Spleen (tissue), 11 donors: ENCODE measurements around the gene CYB5A. TPM values are rescaled to one million over a fixed set of nuclear protein-coding genes. Genes with fewer than 3 reads are reported as not detected.

Experiments used
- DNase-seq: peaks from one replicate; pipeline ENCODE4 v3.0.0-alpha.2; 2020
- H3K27ac ChIP-seq, 8 donors: fragments of 200-600 bp; sonication (generic) in 7 of 8; 1 replicate in 4 of 8; 2 replicates in 4 of 8; pipeline versions ENCODE4 v1.5.0 to v1.8.0; 2016 to 2021; ENCODE audit warnings: inconsistent platforms in 4 of 8, mild to moderate bottlenecking in 4 of 8, moderate library complexity in 1 of 8
- H3K27me3 ChIP-seq, 7 donors: fragments of 200-600 bp; sonication (generic) in 6 of 7; replicated peaks in 1 of 7; 1 replicate in 4 of 7; 2 replicates in 3 of 7; pipeline versions ENCODE4 v1.5.0 to v1.8.0; 2016 to 2021; ENCODE audit warnings: inconsistent platforms in 3 of 7, mild to moderate bottlenecking in 1 of 7
- H3K36me3 ChIP-seq, 6 donors: fragments of 200-600 bp; sonication (generic) in 5 of 6; 1 replicate in 4 of 6; 2 replicates in 2 of 6; pipeline versions ENCODE4 v1.5.0 to v1.8.0; 2016 to 2021; ENCODE audit warnings: inconsistent platforms in 2 of 6
- H3K4me1 ChIP-seq, 6 donors: fragments of 200-600 bp; sonication (generic) in 5 of 6; 1 replicate in 3 of 6; 2 replicates in 3 of 6; pipeline versions ENCODE4 v1.5.0 to v1.8.0; 2016 to 2021; ENCODE audit warnings: inconsistent platforms in 3 of 6
- H3K4me3 ChIP-seq, 8 donors: fragments of 200-600 bp; sonication (generic) in 7 of 8; 1 replicate in 4 of 8; 2 replicates in 4 of 8; pipeline versions ENCODE4 v1.5.0 to v1.8.0; 2016 to 2021; ENCODE audit warnings: inconsistent platforms in 4 of 8, mild to moderate bottlenecking in 4 of 8, moderate library complexity in 2 of 8
- H3K9me3 ChIP-seq, 8 donors: fragments of 200-600 bp; sonication (generic) in 7 of 8; 1 replicate in 4 of 8; 2 replicates in 4 of 8; pipeline versions ENCODE4 v1.5.0 to v1.8.0; 2016 to 2021; ENCODE audit warnings: inconsistent platforms in 4 of 8
- POLR2A ChIP-seq, 3 donors: fragments of 450-650 bp; IDR thresholded peaks; one replicate each; pipeline ENCODE4 v1.5.1; 2017; ENCODE audit warnings: antibody characterized with exemption in 3 of 3, mild to moderate bottlenecking in 1 of 3
- POLR2AphosphoS5 ChIP-seq, 3 donors: sonication (generic); formaldehyde crosslinking; IDR thresholded peaks; one replicate each; pipeline ENCODE4 v1.5.1; 2017; ENCODE audit warnings: antibody characterized with exemption in 3 of 3
- WGBS, 5 donors: extraction: QIAGEN DNeasy Blood & Tissue Kit in 3 of 5; methylation state at CpG; one replicate each; pipeline versions ENCODE4 v1.1.5 to v1.1.7; 2013 to 2018; 5-methylcytosine and 5-hydroxymethylcytosine counted together
- intact Hi-C: fragments of 100-400 bp; cut with DNase I; formaldehyde crosslinking; loops from one replicate; pipeline ENCODE4 v1.15.0; 2023; ENCODE audit warnings: low total_unique reads
- polyA plus RNA-seq, 3 donors: library from polyadenylated mRNA; stranded (reverse); fragments of 200-250 nt; gene quantifications; one replicate each; pipeline ENCODE4 v1.2.1, GENCODE V29; 2013
- total RNA-seq, 7 donors: library from RNA; depleted of rRNA in 3 of 7; stranded (reverse); fragments of >200 nt in 3 of 7; fragmentation: NEBNext Ultra II Directional in 4 of 7; extraction: Animal tissue kit (Norgen Biotek cat#: 25700) in 4 of 7; gene quantifications; one replicate each; pipeline versions ENCODE4 v1.1.0 to v1.2.1, GENCODE V29; 2016 to 2021
- TF ChIP-seq, protein P1 (sequence below), 11 experiments: fragments of 200-600 bp in 7 of 11; fragments of 450-650 bp in 4 of 11; sonication (generic) in 4 of 11; IDR thresholded peaks in 8 of 11; conservative IDR thresholded peaks in 3 of 11; 1 replicate in 7 of 11; 2 replicates in 4 of 11; pipeline versions ENCODE4 v1.4.0 to v1.8.0; 2016 to 2021; ENCODE audit warnings: antibody characterized with exemption in 11 of 11, inconsistent platforms in 4 of 11, mild to moderate bottlenecking in 1 of 11
- donor health status: healthy with polysubstance abuse.
- donor health status: DM: no; HTN: no; CAD: no; lungs with moderate emphysema.
- donor health status: DM: no; HTN: no; CAD: no.
- donor health status: Bipolar disorder and iron deficiency.
- donor health status: healthy.
- donor health status: DM: no; HTN: no; CAD: no.
- donor health status: DM: yes; HTN: yes; CAD: no.

Gene CYB5A
- total and polyA plus RNA-seq, 10 donors: 54.6 to 137 (median 111) TPM

DNA sequence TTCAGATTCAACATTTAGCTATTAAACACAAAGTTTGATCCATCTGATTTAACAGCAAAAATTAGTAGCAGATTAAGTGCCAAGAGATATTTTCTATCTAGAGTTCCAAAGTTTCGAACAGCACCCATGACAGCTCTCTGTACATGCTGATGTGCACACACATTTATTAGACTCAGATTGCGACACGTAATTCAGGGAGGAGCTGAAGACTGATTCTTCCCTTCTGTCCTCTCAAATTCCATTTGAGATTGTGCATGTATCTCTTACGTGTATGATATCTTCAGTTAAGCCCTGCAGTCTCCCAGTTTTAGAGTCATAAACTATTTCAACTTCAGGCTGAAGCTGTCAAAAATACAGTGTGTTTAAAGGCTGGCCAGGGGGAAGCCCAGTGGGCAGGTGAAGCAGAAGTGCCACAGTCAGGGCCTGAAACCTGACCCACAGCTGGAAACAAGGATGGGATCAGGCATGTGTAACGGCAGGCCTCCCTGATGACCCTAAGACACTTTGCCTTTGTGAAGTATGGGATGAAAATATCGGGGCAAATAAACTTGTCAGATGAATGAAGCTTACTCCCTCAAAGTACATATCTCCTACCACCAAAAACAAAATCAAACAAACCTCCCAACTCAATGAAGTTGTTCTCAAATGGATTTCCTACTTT is 30.6 kb downstream of the CYB5A start:
- intact Hi-C loops: no loop called here
- WGBS, 5 donors: 91 to 96% (median 92%) methylated on average over 6 of the region's 6 CpGs
- no peaks in the 10 kb centered on the region for H3K9me3 ChIP-seq
- DNase-seq: no peak
- TF ChIP-seq POLR2AphosphoS5 (IDR thresholded peaks at IDR 0.05) (no peak), POLR2A (IDR thresholded peaks at IDR 0.05) (no peak)
- TF ChIP-seq, protein P1, sequence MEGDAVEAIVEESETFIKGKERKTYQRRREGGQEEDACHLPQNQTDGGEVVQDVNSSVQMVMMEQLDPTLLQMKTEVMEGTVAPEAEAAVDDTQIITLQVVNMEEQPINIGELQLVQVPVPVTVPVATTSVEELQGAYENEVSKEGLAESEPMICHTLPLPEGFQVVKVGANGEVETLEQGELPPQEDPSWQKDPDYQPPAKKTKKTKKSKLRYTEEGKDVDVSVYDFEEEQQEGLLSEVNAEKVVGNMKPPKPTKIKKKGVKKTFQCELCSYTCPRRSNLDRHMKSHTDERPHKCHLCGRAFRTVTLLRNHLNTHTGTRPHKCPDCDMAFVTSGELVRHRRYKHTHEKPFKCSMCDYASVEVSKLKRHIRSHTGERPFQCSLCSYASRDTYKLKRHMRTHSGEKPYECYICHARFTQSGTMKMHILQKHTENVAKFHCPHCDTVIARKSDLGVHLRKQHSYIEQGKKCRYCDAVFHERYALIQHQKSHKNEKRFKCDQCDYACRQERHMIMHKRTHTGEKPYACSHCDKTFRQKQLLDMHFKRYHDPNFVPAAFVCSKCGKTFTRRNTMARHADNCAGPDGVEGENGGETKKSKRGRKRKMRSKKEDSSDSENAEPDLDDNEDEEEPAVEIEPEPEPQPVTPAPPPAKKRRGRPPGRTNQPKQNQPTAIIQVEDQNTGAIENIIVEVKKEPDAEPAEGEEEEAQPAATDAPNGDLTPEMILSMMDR (IDR thresholded peaks at IDR 0.05 in 8 of 11, conservative IDR thresholded peaks at IDR 0.05 in 3 of 11): no peak
- no peak overlapping the region for H3K27ac ChIP-seq
- H3K4me3 ChIP-seq: no peak overlapping the region
- H3K4me1 ChIP-seq: peaks cover 0 to 6% (median 0%) of the 10 kb centered on the region in 6 donors
- H3K27me3 ChIP-seq: no peaks in the 10 kb centered on the region
- peaks cover 3 to 70% (median 15%) of the 10 kb centered on the region in 6 donors for H3K36me3 ChIP-seq

DNA sequence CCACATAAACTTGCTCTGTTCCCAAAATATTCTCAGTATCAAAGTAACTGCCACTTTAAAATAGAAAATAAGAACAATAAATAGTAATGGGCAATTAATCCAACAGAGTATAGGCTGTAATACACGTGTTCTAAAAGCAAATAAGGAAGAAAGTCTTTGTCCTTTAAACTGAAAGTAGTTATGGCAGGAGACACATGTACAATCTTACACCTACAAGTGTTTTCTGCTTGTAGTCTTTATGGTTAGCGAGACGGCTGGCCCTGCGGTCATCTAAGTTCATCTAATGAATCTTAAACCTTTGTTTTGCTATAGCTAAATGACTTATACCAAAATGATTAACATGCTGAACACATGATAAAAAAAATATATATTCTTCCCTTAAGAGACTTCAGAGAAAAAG is 32.4 kb downstream of the CYB5A start:
- no peak overlapping the region for H3K4me3 ChIP-seq
- TF ChIP-seq, protein P1 (IDR thresholded peaks at IDR 0.05 in 8 of 11, conservative IDR thresholded peaks at IDR 0.05 in 3 of 11): no peak
- TF ChIP-seq POLR2A (IDR thresholded peaks at IDR 0.05) (no peak), POLR2AphosphoS5 (IDR thresholded peaks at IDR 0.05) (no peak)
- H3K27ac ChIP-seq: no peak overlapping the region
- H3K27me3 ChIP-seq: no peaks in the 10 kb centered on the region
- 89 to 94% (median 92%) methylated on average over 4 of the region's 4 CpGs for WGBS, 5 donors
- no peak for DNase-seq
- H3K4me1 ChIP-seq: peaks cover 0 to 15% (median 8%) of the 10 kb centered on the region in 6 donors
- intact Hi-C loops: no loop called here
- H3K36me3 ChIP-seq: peaks cover 3 to 63% (median 15%) of the 10 kb centered on the region in 6 donors
- H3K9me3 ChIP-seq: no peaks in the 10 kb centered on the region

DNA sequence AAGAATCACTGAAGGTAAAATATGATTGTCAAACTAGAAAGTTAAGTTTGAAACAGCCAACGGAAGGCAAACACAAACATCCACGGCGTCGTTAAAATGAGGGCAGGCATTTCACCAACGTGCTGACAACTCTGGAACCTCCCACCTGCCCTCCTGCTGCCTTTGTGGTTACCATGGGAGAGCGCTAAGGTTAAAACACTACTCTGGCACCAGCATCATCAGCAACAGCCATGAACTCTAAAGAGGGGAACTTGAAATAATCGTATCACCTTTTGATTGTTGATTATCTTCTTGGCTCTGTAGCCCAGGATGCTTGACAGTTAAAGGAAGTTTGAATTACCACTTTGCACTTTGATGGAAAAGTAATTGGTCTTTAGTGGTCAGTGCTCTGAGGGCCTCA is 34.7 kb downstream of the CYB5A start:
- no peak for TF ChIP-seq POLR2A (IDR thresholded peaks at IDR 0.05)
- no peak for TF ChIP-seq POLR2AphosphoS5 (IDR thresholded peaks at IDR 0.05)
- TF ChIP-seq, protein P1 (IDR thresholded peaks at IDR 0.05 in 8 of 11, conservative IDR thresholded peaks at IDR 0.05 in 3 of 11): no peak
- H3K9me3 ChIP-seq: no peaks in the 10 kb centered on the region
- peaks cover 0 to 20% (median 10%) of the 10 kb centered on the region in 6 donors for H3K4me1 ChIP-seq
- 68 to 83% (median 73%) methylated on average over 7 of the region's 7 CpGs for WGBS, 5 donors
- DNase-seq: no peak
- H3K36me3 ChIP-seq: peaks cover 0 to 68% (median 11%) of the 10 kb centered on the region in 6 donors
- H3K27ac ChIP-seq: no peak overlapping the region
- no peaks in the 10 kb centered on the region for H3K27me3 ChIP-seq
- H3K4me3 ChIP-seq: no peak overlapping the region
- intact Hi-C loops: no loop called here

DNA sequence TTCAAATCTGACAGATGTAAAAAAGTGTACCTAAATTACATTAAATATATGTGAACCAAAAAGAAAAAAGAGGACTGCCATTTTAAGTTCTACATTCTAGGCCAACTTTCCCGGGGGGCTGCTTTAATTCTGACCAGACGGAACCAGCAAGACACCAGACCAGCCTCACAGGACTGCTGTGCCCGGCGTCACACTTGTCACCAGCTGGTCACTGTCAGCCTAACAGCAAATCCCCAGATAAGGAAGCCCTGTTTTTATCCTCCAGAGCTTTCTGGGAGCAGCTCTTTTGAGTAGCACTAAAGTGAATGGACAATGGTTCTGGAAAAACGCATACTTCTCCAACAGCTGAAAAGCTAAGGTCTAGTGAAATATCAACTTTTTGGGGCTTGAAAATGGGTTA is 35.6 kb downstream of the CYB5A start:
- Histone ChIP-seq H3K36me3 (peaks cover 0 to 61% (median 5%) of the 10 kb centered on the region in 6 donors), H3K4me3 (no peak overlapping the region), H3K27me3 (no peaks in the 10 kb centered on the region), H3K4me1 (peaks cover 0 to 28% (median 16%) of the 10 kb centered on the region in 6 donors), H3K27ac (no peak overlapping the region), H3K9me3 (no peaks in the 10 kb centered on the region)
- DNase-seq: no peak
- intact Hi-C loops: no loop called here
- 75 to 86% (median 84%) methylated on average over 5 of the region's 5 CpGs for WGBS, 5 donors
- TF ChIP-seq, protein P1 (IDR thresholded peaks at IDR 0.05 in 8 of 11, conservative IDR thresholded peaks at IDR 0.05 in 3 of 11): no peak
- no peak for TF ChIP-seq POLR2AphosphoS5 (IDR thresholded peaks at IDR 0.05)
- TF ChIP-seq POLR2A (IDR thresholded peaks at IDR 0.05): no peak
